Adrenal gland (tissue), 12 donors: ENCODE data around the gene MAN2A2. TPM values are rescaled to one million over a fixed set of nuclear protein-coding genes. Genes with fewer than 3 reads are reported as not detected.

Source experiments
- DNase-seq, 7 donors: peaks; one replicate each; pipeline ENCODE4 v3.0.0-alpha.2; 2019 to 2020
- H3K27ac ChIP-seq, 5 donors: fragments of 200-600 bp; sonication (generic) in 4 of 5; 1 replicate in 3 of 5; 2 replicates in 2 of 5; pipeline versions ENCODE4 v1.5.1 to v1.8.0; 2016 to 2020; ENCODE audit warnings: mild to moderate bottlenecking in 1 of 5
- H3K27me3 ChIP-seq: fragments of 200-600 bp; 2 replicates; pipeline ENCODE4 v1.8.0; 2021
- H3K36me3 ChIP-seq, 2 donors: fragments of 200-600 bp; replicated peaks in 1 of 2; 1 replicate in 1 of 2; 2 replicates in 1 of 2; pipeline versions ENCODE4 v1.5.1 to v1.8.0; 2018 to 2022
- H3K4me1 ChIP-seq, 2 donors: fragments of 200-600 bp; replicated peaks in 1 of 2; 1 replicate in 1 of 2; 2 replicates in 1 of 2; pipeline versions ENCODE4 v1.5.1 to v1.8.0; 2018 to 2021
- H3K4me3 ChIP-seq, 4 donors: fragments of 200-600 bp; sonication (generic) in 3 of 4; one replicate each; pipeline ENCODE4 v1.5.1; 2016 to 2018
- H3K9me3 ChIP-seq, 3 donors: fragments of 200-600 bp; sonication (generic) in 1 of 3; replicated peaks in 1 of 3; 1 replicate in 2 of 3; 2 replicates in 1 of 3; pipeline versions ENCODE4 v1.5.1 to v1.8.0; 2016 to 2021
- CTCF ChIP-seq, 6 experiments: fragments of 450-650 bp in 4 of 6; fragments of 200-600 bp in 2 of 6; sonication (generic) in 1 of 6; IDR thresholded peaks; 1 replicate in 5 of 6; 2 replicates in 1 of 6; pipeline versions ENCODE4 v1.5.1 to v1.8.0; 2016 to 2021; ENCODE audit warnings: antibody characterized with exemption in 6 of 6, mild to moderate bottlenecking in 2 of 6, moderate library complexity in 1 of 6
- POLR2A ChIP-seq, 2 donors: fragments of 450-650 bp; IDR thresholded peaks; one replicate each; pipeline ENCODE4 v1.6.1; 2017; ENCODE audit warnings: antibody characterized with exemption in 2 of 2, mild to moderate bottlenecking in 2 of 2, moderate library complexity in 1 of 2
- WGBS, 4 donors: extraction: QIAGEN DNeasy Blood & Tissue Kit in 2 of 4; methylation state at CpG; one replicate each; pipeline versions ENCODE4 v1.1.5 to v1.1.7; 2013 to 2017; 5-methylcytosine and 5-hydroxymethylcytosine counted together
- intact Hi-C, 2 donors: fragments of 100-400 bp; cut with DNase I; formaldehyde crosslinking; loops; one replicate each; pipeline versions ENCODE4 v1.14.1 to v1.15.0; 2022 to 2023
- polyA plus RNA-seq, 3 donors: library from polyadenylated mRNA; stranded (reverse); fragments of 200-250 nt in 2 of 3; fragments of 350-450 nt in 1 of 3; fragmentation: Illumina TruSeq in 1 of 3; extraction: RNeasy Lipid Tissue Mini Kit (QIAGEN cat#74804) in 1 of 3; gene quantifications; one replicate each; pipeline ENCODE4 v1.2.3, GENCODE V29; 2013 to 2014
- total RNA-seq, 9 donors: library from RNA; depleted of rRNA in 4 of 9; stranded (reverse); fragments of >200 nt in 4 of 9; fragments of 120-200 nt in 1 of 9; fragmentation: NEBNext Ultra II Directional in 1 of 9; extraction: Animal tissue kit (Norgen Biotek cat#: 25700) in 1 of 9; gene quantifications; one replicate each; pipeline versions ENCODE4 v1.1.0 to v1.2.4, GENCODE V29; 2013 to 2023
- donor health status: healthy with polysubstance abuse.
- donor health status: Bipolar disorder and iron deficiency.
- donor health status: DM: yes; HTN: yes; CAD: no.
- donor health status: DM: no; HTN: no; CAD: no.
- donor health status: DM: no; HTN: no; CAD: no.
- donor health status: DM: yes; HTN: yes; CAD: no.

Gene MAN2A2
- total and polyA plus RNA-seq, 12 donors: 13.3 to 94.6 (median 64.6) TPM

- WGBS, 4 donors: 90 to 96% (median 94%) methylated on average over 9 of the region's 9 CpGs
- TF ChIP-seq POLR2A (IDR thresholded peaks at IDR 0.05) (no peak), CTCF (IDR thresholded peaks at IDR 0.05) (no peak)
These were observed 1.6 kb downstream of the MAN2A2 start for GRCh38 chr15:90904746-90905145.

GRCh38 chr15:90905306-90906180 lies 2.4 kb downstream of the MAN2A2 start:
- TF ChIP-seq POLR2A (IDR thresholded peaks at IDR 0.05): no peak
- TF ChIP-seq CTCF (IDR thresholded peaks at IDR 0.05): no peak
- no peaks in the 10 kb centered on the region for H3K9me3 ChIP-seq
- 92 to 94% (median 93%) methylated on average over 16 to 28 of the region's 28 CpGs for WGBS, 4 donors
- intact Hi-C loops: no loop called here
- DNase-seq: no peak
- no peak overlapping the region for H3K4me3 ChIP-seq
- H3K4me1 ChIP-seq: peaks cover 11 to 17% of the 10 kb centered on the region in 2 donors
- no peaks in the 10 kb centered on the region for H3K27me3 ChIP-seq
- H3K27ac ChIP-seq: no peak overlapping the region
- peaks cover 0 to 57% of the 10 kb centered on the region in 2 donors for H3K36me3 ChIP-seq

More at GRCh38 chr15:90904746-90905145, 1.6 kb downstream of the MAN2A2 start:
- DNase-seq: no peak
- intact Hi-C loops: no loop called here
- no peaks in the 10 kb centered on the region for H3K27me3 ChIP-seq
- no peaks in the 10 kb centered on the region for H3K9me3 ChIP-seq
- H3K27ac ChIP-seq: no peak overlapping the region
- peaks cover 11 to 17% of the 10 kb centered on the region in 2 donors for H3K4me1 ChIP-seq
- H3K36me3 ChIP-seq: peaks cover 0 to 49% of the 10 kb centered on the region in 2 donors
- no peak overlapping the region for H3K4me3 ChIP-seq

- DNase-seq: no peak
- TF ChIP-seq POLR2A (IDR thresholded peaks at IDR 0.05): no peak
- no peak for TF ChIP-seq CTCF (IDR thresholded peaks at IDR 0.05)
- Histone ChIP-seq H3K27ac (no peak overlapping the region), H3K27me3 (no peaks in the 10 kb centered on the region), H3K4me1 (peaks cover 11 to 16% of the 10 kb centered on the region in 2 donors), H3K36me3 (peaks cover 0 to 65% of the 10 kb centered on the region in 2 donors), H3K9me3 (no peaks in the 10 kb centered on the region), H3K4me3 (no peak overlapping the region)
- intact Hi-C loops: no loop called here
- 90 to 96% (median 93%) methylated on average over 6 to 11 of the region's 11 CpGs for WGBS, 4 donors
These were observed 3.2 kb downstream of the MAN2A2 start for GRCh38 chr15:90906181-90906849.

- H3K4me1 ChIP-seq: peaks cover 9 to 11% of the 10 kb centered on the region in 2 donors
- H3K27ac ChIP-seq: no peak overlapping the region
- no peaks in the 10 kb centered on the region for H3K9me3 ChIP-seq
- peaks cover 0 to 73% of the 10 kb centered on the region in 2 donors for H3K36me3 ChIP-seq
- no peak for DNase-seq
- intact Hi-C loops: no loop called here
- no peak overlapping the region for H3K4me3 ChIP-seq
- no peak for TF ChIP-seq POLR2A (IDR thresholded peaks at IDR 0.05)
- TF ChIP-seq CTCF (IDR thresholded peaks at IDR 0.05): no peak
- no peaks in the 10 kb centered on the region for H3K27me3 ChIP-seq
- 80 to 89% (median 85%) methylated on average over 11 to 15 of the region's 15 CpGs for WGBS, 4 donors
These were observed 4.1 kb downstream of the MAN2A2 start for GRCh38 chr15:90907051-90907660.
